ENCODE measurements around the gene GOLIM4. TPM values are rescaled to one million over a fixed set of nuclear protein-coding genes. Genes with fewer than 3 reads are reported as not detected.

The GOLIM4 gene
- total RNA-seq, 1 donor from 2014 or later = 27.9 TPM

- H3K27me3 ChIP-seq (ENCODE audit: control insufficient read depth, insufficient read depth, low read length) = no peaks in the 10 kb centered on the region
- no peaks in the 10 kb centered on the region for H3K36me3 ChIP-seq (ENCODE audit: control insufficient read depth, insufficient read depth, low read length)
- no peak for TF ChIP-seq CTCF (IDR thresholded peaks at IDR 0.05; ENCODE audit: insufficient read depth, low read length, poor library complexity, severe bottlenecking)
- no peak for DNase-seq (ENCODE audit: low read depth)
- H3K4me3 ChIP-seq (ENCODE audit: low read depth, low read length) = no peak overlapping the region
These were observed 11.8 kb downstream of the GOLIM4 start for GRCh38 chr3:168083906-168084305.

GRCh38 chr3:168081856-168082255 is 13.9 kb downstream of the GOLIM4 start:
- H3K36me3 ChIP-seq (ENCODE audit: control insufficient read depth, insufficient read depth, low read length) = no peaks in the 10 kb centered on the region
- H3K27me3 ChIP-seq (ENCODE audit: control insufficient read depth, insufficient read depth, low read length) = no peaks in the 10 kb centered on the region
- no peak for TF ChIP-seq CTCF (IDR thresholded peaks at IDR 0.05; ENCODE audit: insufficient read depth, low read length, poor library complexity, severe bottlenecking)
- H3K4me3 ChIP-seq (ENCODE audit: low read depth, low read length) = no peak overlapping the region
- no peak for DNase-seq (ENCODE audit: low read depth)

GRCh38 chr3:168081171-168081771 is 14.5 kb downstream of the GOLIM4 start:
- no peak overlapping the region for H3K4me3 ChIP-seq (ENCODE audit: low read depth, low read length)
- no peaks in the 10 kb centered on the region for H3K27me3 ChIP-seq (ENCODE audit: control insufficient read depth, insufficient read depth, low read length)
- no peak for TF ChIP-seq CTCF (IDR thresholded peaks at IDR 0.05; ENCODE audit: insufficient read depth, low read length, poor library complexity, severe bottlenecking)
- DNase-seq (ENCODE audit: low read depth) = no peak
- no peaks in the 10 kb centered on the region for H3K36me3 ChIP-seq (ENCODE audit: control insufficient read depth, insufficient read depth, low read length)

GRCh38 chr3:168080499-168081170 is 15.1 kb downstream of the GOLIM4 start:
- Histone ChIP-seq H3K36me3 (ENCODE audit: control insufficient read depth, insufficient read depth, low read length) (no peaks in the 10 kb centered on the region), H3K4me3 (ENCODE audit: low read depth, low read length) (no peak overlapping the region), H3K27me3 (ENCODE audit: control insufficient read depth, insufficient read depth, low read length) (no peaks in the 10 kb centered on the region)
- DNase-seq (ENCODE audit: low read depth) = no peak
- TF ChIP-seq CTCF (IDR thresholded peaks at IDR 0.05; ENCODE audit: insufficient read depth, low read length, poor library complexity, severe bottlenecking) = no peak

- no peak for DNase-seq (ENCODE audit: low read depth)
- H3K27me3 ChIP-seq (ENCODE audit: control insufficient read depth, insufficient read depth, low read length) = no peaks in the 10 kb centered on the region
- no peak overlapping the region for H3K4me3 ChIP-seq (ENCODE audit: low read depth, low read length)
- no peak for TF ChIP-seq CTCF (IDR thresholded peaks at IDR 0.05; ENCODE audit: insufficient read depth, low read length, poor library complexity, severe bottlenecking)
- H3K36me3 ChIP-seq (ENCODE audit: control insufficient read depth, insufficient read depth, low read length) = no peaks in the 10 kb centered on the region
These were observed 15.7 kb downstream of the GOLIM4 start for GRCh38 chr3:168080022-168080421.

GRCh38 chr3:168077091-168077490 is 18.6 kb downstream of the GOLIM4 start:
- no peak for TF ChIP-seq CTCF (IDR thresholded peaks at IDR 0.05; ENCODE audit: insufficient read depth, low read length, poor library complexity, severe bottlenecking)

More at GRCh38 chr3:168077091-168077490, 18.6 kb downstream of the GOLIM4 start:
- DNase-seq (ENCODE audit: low read depth) = no peak
- no peaks in the 10 kb centered on the region for H3K36me3 ChIP-seq (ENCODE audit: control insufficient read depth, insufficient read depth, low read length)
- H3K27me3 ChIP-seq (ENCODE audit: control insufficient read depth, insufficient read depth, low read length) = no peaks in the 10 kb centered on the region
- H3K4me3 ChIP-seq (ENCODE audit: low read depth, low read length) = no peak overlapping the region

Measured in kidney epithelial cell (primary cell).